NOMO-1 treated with dmso at 0.1 percent for 144 hours (cell line): ENCODE data around the gene TRAF3IP1.
"Not testable (repeated sequence)": the region's sequence is repeated elsewhere in the genome, so short reads cannot be mapped to it uniquely, and the experiment has no call there.

Source experiments
- DNase-seq: peaks from one replicate; lab custom pipeline; 2025; ENCODE audit not compliant: unreplicated experiment; lab: John Stamatoyannopoulos, UW

The TRAF3IP1 gene

GRCh38 chr2:238320246-238320647 lies at the start of gene TRAF3IP1:
TSS of gene TRAF3IP1 (plus strand) at chr2:238320518. CDS start at chr2:238320663, 145 bp downstream.
- DNase-seq, result peak; percentile 81

- no peak for DNase-seq
Measured at GRCh38 chr2:238270606-238271005, 49.7 kb upstream of the TRAF3IP1 start.

- no peak for DNase-seq
Measured at GRCh38 chr2:238271061-238271554, 49.2 kb upstream of the TRAF3IP1 start.

- not testable (repeated sequence) for DNase-seq
Measured at GRCh38 chr2:238271686-238272085, 48.6 kb upstream of the TRAF3IP1 start.

- DNase-seq, result no peak
Measured at GRCh38 chr2:238272156-238272555, 48.2 kb upstream of the TRAF3IP1 start.

- DNase-seq, result not testable (repeated sequence)
Measured at GRCh38 chr2:238273433-238273832, 46.9 kb upstream of the TRAF3IP1 start.

GRCh38 chr2:238274152-238274865 lies 46.0 kb upstream of the TRAF3IP1 start:
- DNase-seq, result no peak

GRCh38 chr2:238277695-238278094 lies 42.6 kb upstream of the TRAF3IP1 start:
- no peak for DNase-seq

GRCh38 chr2:238278626-238279323 lies 41.5 kb upstream of the TRAF3IP1 start:
- DNase-seq, result no peak

GRCh38 chr2:238279324-238279682 lies 41.0 kb upstream of the TRAF3IP1 start:
- no peak for DNase-seq

GRCh38 chr2:238280083-238280825 lies 40.1 kb upstream of the TRAF3IP1 start:
- no peak for DNase-seq

GRCh38 chr2:238281826-238282480 lies 38.4 kb upstream of the TRAF3IP1 start:
- no peak for DNase-seq

GRCh38 chr2:238282861-238283738 lies 37.2 kb upstream of the TRAF3IP1 start:
- no peak for DNase-seq

- DNase-seq, result no peak
Measured at GRCh38 chr2:238284802-238285515, 35.4 kb upstream of the TRAF3IP1 start.

- no peak for DNase-seq
Measured at GRCh38 chr2:238285653-238286082, 34.6 kb upstream of the TRAF3IP1 start.

- no peak for DNase-seq
Measured at GRCh38 chr2:238286095-238286494, 34.2 kb upstream of the TRAF3IP1 start.

GRCh38 chr2:238286551-238286950 lies 33.8 kb upstream of the TRAF3IP1 start:
- no peak for DNase-seq

GRCh38 chr2:238286987-238287736 lies 33.2 kb upstream of the TRAF3IP1 start:
- no peak for DNase-seq
